H1 (cell line): ENCODE measurements around the gene FXR2. TPM values are rescaled to one million over a fixed set of nuclear protein-coding genes. Genes with fewer than 3 reads are reported as not detected.
A peak's percentile ranks its signal among the peaks of the same experiment; 100 is the strongest.

Experiments used
- CBX8 ChIP-seq: fragments of 300-800, 300-1000 bp; sonication (generic); IDR thresholded peaks from 2 replicates; pipeline ENCODE4 v1.7.1; 2016; ENCODE audit warnings: low read depth, low read length, borderline replicate concordance
- CEBPB ChIP-seq: IDR thresholded peaks from 2 replicates; pipeline ENCODE4 v1.6.1; 2012; ENCODE audit warnings: low read depth, low read length
- CHD2 ChIP-seq: IDR thresholded peaks from 2 replicates; pipeline ENCODE4 v1.6.1; 2012; ENCODE audit warnings: low read length, improper control_type of control experiment
- CHD7 ChIP-seq: fragments of 300-600 bp; sonication (generic); IDR thresholded peaks from 2 replicates; pipeline ENCODE4 v1.7.1; 2012; ENCODE audit warnings: low read length, moderate library complexity, mild to moderate bottlenecking, inconsistent platforms; ENCODE audit not compliant: insufficient replicate concordance
- EZH2 ChIP-seq: fragments of 200-600 bp; sonication (generic); IDR thresholded peaks from 2 replicates; pipeline ENCODE4 v1.7.1; 2012; ENCODE audit warnings: low read depth, mild to moderate bottlenecking, moderate library complexity, low read length, inconsistent platforms; ENCODE audit not compliant: severe bottlenecking
- KDM1A ChIP-seq: fragments of 200-600, 300-600 bp; sonication (generic); IDR thresholded peaks from 2 replicates; pipeline ENCODE4 v1.7.1; 2016; ENCODE audit warnings: mild to moderate bottlenecking, low read length, borderline replicate concordance
- POLR2AphosphoS5 ChIP-seq: IDR thresholded peaks from 2 replicates; pipeline ENCODE4 v1.6.1; 2011; ENCODE audit warnings: low read depth, low read length
- RBBP5 ChIP-seq: IDR thresholded peaks from 2 replicates; pipeline ENCODE4 v1.7.1; 2012; ENCODE audit warnings: low read depth, mild to moderate bottlenecking, inconsistent platforms, low read length, moderate library complexity, borderline replicate concordance
- SIN3A ChIP-seq, 2 experiments: IDR thresholded peaks in 1 of 2; conservative IDR thresholded peaks in 1 of 2; 2 replicates each; pipeline ENCODE4 v1.6.1; 2011 to 2012; ENCODE audit warnings: low read length in 2 of 2, improper control_type of control experiment in 1 of 2, low read depth in 1 of 2, mild to moderate bottlenecking in 1 of 2
- TAF7 ChIP-seq: optimal IDR thresholded peaks from 2 replicates; pipeline ENCODE3; 2011; ENCODE audit warnings: low read depth, mild to moderate bottlenecking, inconsistent platforms, low read length, moderate library complexity, borderline replicate concordance
- TBP ChIP-seq: IDR thresholded peaks from 2 replicates; pipeline ENCODE4 v1.6.1; 2011; ENCODE audit warnings: low read depth, low read length, improper control_type of control experiment
- polyA plus RNA-seq, 7 experiments: library from polyadenylated mRNA; depleted of rRNA in 3 of 7; stranded (reverse) in 5 of 7; unstranded in 2 of 7; fragments of >200 nt in 5 of 7; fragments of 200-250 nt in 2 of 7; gene quantifications; 1 replicate in 5 of 7; 2 replicates in 1 of 7; 4 replicates in 1 of 7; pipeline versions ENCODE4 v1.2.1 to v1.2.3, GENCODE V29; 2011 to 2013; ENCODE audit warnings: missing spikeins in 2 of 7, mixed read lengths in 2 of 7
- total RNA-seq: library from RNA; stranded (reverse); fragmentation: NEBNext Ultra II Directional; extraction: Animal tissue kit (Norgen Biotek cat#: 25700); gene quantifications from 2 replicates; pipeline ENCODE4 v1.2.1, GENCODE V29; 2021

Gene FXR2
- total and polyA plus RNA-seq, 2 of the 8 experiments (the other 6 are each of a cell fraction or from before 2014, with no cell fraction given), result 26.2 to 44.0 TPM

GRCh38 chr17:7650509-7651096 is 35.9 kb upstream of the FXR2 start, which contains the start of gene ATP1B2 (continued):
- TF ChIP-seq CHD7, result no peak
- no peak for TF ChIP-seq RBBP5
- TF ChIP-seq TBP, result peak; percentile 89
- peak; percentile 24; the same call in 1 of the 2 replicates for TF ChIP-seq POLR2AphosphoS5
- TF ChIP-seq CEBPB, result no peak
- peak in 1 of 2 experiments; percentile 15; a peak in 1 of 4 replicates for TF ChIP-seq SIN3A (conservative IDR thresholded peaks at IDR 0.05 in 1 of 2, IDR thresholded peaks at IDR 0.05 in 1 of 2; ENCODE audit: low read depth in 1 of 2, low read length in 2 of 2)
- TF ChIP-seq EZH2, result no peak
- TF ChIP-seq KDM1A, result no peak
- no peak for TF ChIP-seq CHD2
- no peak for TF ChIP-seq CBX8
- no peak for TF ChIP-seq TAF7
